ENCODE results near the gene SNN. TPM values are rescaled to one million over a fixed set of nuclear protein-coding genes. Genes with fewer than 3 reads are reported as not detected.

SNN gene
- total and polyA plus RNA-seq, 7 donors, result 5.1 to 15.3 (median 13.0) TPM

GRCh38 chr16:11699234-11699894 is 31.1 kb downstream of the SNN start:
- no peaks in the 10 kb centered on the region for H3K9me3 ChIP-seq
- no peaks in the 10 kb centered on the region for H3K27me3 ChIP-seq
- H3K27ac ChIP-seq, result no peak overlapping the region
- H3K4me1 ChIP-seq, result no peaks in the 10 kb centered on the region
- intact Hi-C loops (cut with DNase I), result no loop called here
- DNase-seq, result no peak
- H3K36me3 ChIP-seq, result peaks cover 13 to 66% (median 23%) of the 10 kb centered on the region in 4 donors
- no peak for TF ChIP-seq POLR2A (IDR thresholded peaks at IDR 0.05)
- TF ChIP-seq POLR2AphosphoS5 (IDR thresholded peaks at IDR 0.05), result no peak
- no peak for TF ChIP-seq EP300 (IDR thresholded peaks at IDR 0.05)
- TF ChIP-seq, protein P1, sequence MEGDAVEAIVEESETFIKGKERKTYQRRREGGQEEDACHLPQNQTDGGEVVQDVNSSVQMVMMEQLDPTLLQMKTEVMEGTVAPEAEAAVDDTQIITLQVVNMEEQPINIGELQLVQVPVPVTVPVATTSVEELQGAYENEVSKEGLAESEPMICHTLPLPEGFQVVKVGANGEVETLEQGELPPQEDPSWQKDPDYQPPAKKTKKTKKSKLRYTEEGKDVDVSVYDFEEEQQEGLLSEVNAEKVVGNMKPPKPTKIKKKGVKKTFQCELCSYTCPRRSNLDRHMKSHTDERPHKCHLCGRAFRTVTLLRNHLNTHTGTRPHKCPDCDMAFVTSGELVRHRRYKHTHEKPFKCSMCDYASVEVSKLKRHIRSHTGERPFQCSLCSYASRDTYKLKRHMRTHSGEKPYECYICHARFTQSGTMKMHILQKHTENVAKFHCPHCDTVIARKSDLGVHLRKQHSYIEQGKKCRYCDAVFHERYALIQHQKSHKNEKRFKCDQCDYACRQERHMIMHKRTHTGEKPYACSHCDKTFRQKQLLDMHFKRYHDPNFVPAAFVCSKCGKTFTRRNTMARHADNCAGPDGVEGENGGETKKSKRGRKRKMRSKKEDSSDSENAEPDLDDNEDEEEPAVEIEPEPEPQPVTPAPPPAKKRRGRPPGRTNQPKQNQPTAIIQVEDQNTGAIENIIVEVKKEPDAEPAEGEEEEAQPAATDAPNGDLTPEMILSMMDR (IDR thresholded peaks at IDR 0.05), result no peak
- no peak overlapping the region for H3K4me3 ChIP-seq
- 86 to 97% methylated on average over 10 of the region's 10 CpGs for WGBS, 2 donors

DNA sequence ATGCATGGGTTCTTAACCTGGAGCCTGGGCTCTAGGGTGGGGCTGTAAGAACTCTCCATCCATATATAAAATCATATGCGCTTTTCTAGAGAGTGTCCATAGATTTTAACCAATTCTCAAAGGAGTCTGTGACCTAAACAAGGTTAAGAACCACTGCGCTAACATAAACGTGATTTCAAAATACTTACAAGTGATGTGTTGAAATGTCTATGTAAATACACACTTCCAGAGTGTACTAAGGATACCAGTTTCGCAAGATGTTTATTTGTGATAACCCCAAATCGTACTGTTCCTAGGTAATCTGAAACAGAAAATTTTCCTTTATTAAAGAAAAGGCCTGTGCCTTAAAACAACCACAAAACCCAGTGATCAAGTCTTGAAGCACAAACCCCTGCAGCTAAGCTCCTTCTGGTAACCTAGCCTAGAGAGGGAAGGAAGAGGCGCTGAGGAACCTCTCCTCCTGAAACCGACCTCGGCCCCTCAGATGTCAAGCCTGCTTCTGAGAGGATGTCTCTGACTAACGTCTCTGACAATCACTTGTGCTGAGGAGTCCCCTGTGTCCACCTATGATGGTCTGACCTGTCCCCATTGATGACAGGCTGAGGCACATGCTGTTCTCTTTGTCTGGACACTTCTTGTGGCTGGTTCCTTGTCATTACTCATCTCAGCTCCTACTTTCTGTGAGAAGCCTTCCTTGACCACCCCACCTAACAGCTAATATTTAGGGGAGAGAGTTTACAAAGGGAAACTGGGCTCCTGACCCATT is 32.2 kb downstream of the SNN start:
- H3K36me3 ChIP-seq, result peaks cover 13 to 56% (median 19%) of the 10 kb centered on the region in 4 donors
- TF ChIP-seq EP300 (IDR thresholded peaks at IDR 0.05), result no peak
- TF ChIP-seq POLR2AphosphoS5 (IDR thresholded peaks at IDR 0.05), result no peak
- TF ChIP-seq POLR2A (IDR thresholded peaks at IDR 0.05), result no peak
- TF ChIP-seq, protein P1 (IDR thresholded peaks at IDR 0.05), result no peak
- intact Hi-C loops (cut with DNase I), result no loop called here

GRCh38 chr16:11705311-11706025 is 37.2 kb downstream of the SNN start:
- Histone ChIP-seq H3K36me3 (peaks cover 0 to 22% (median 0%) of the 10 kb centered on the region in 4 donors), H3K4me1 (peaks cover 0 to 12% (median 8%) of the 10 kb centered on the region in 4 donors), H3K4me3 (no peak overlapping the region), H3K27me3 (no peaks in the 10 kb centered on the region), H3K27ac (peak overlapping the region in 1 of 4 donors; percentile 0), H3K9me3 (no peaks in the 10 kb centered on the region)
- no peak for DNase-seq
- WGBS, 2 donors, result 83 to 92% methylated on average over 6 of the region's 6 CpGs
- intact Hi-C loops (cut with DNase I), result no loop called here
- TF ChIP-seq POLR2AphosphoS5 (IDR thresholded peaks at IDR 0.05) (no peak), EP300 (IDR thresholded peaks at IDR 0.05) (no peak)
- TF ChIP-seq, protein P1 (IDR thresholded peaks at IDR 0.05), result no peak

More for the DNA sequence above, 32.2 kb downstream of the SNN start:
- Histone ChIP-seq H3K27ac (no peak overlapping the region), H3K4me3 (no peak overlapping the region), H3K9me3 (no peaks in the 10 kb centered on the region), H3K4me1 (peaks cover 0 to 7% (median 5%) of the 10 kb centered on the region in 4 donors), H3K27me3 (no peaks in the 10 kb centered on the region)
- 73 to 74% methylated on average over 9 of the region's 9 CpGs for WGBS, 2 donors
- peak; percentile 40 for DNase-seq

DNA sequence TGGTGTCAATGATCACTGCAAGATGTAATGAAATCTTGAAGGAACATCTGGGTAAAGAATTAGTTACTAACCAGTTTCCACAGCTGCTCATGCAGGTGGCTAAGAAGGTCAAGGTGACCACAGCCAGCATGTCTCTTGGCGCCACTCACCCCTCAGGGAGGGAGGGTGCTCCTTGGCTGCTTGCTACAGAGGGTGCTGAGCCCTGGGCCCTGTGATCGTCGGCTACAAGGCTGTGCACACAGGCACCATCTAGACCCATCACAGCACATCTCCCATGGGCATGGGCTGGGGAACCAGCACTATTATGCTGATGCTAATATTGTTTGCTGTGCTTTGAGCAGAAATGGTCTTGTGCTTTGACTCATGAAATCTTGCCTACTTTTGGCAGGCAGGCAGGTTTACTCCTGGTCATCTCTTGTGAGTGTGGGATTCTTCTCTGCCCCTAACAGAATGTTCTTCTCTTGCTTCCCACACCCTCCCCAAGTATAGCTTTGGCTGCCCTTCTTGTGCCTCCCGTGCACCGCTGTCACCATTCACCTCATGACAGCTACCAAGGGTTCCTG is 38.0 kb downstream of the SNN start:
- intact Hi-C loops (cut with DNase I), result no loop called here
- 94 to 95% methylated on average over 5 of the region's 5 CpGs for WGBS, 2 donors
- no peak for DNase-seq
- Histone ChIP-seq H3K9me3 (no peaks in the 10 kb centered on the region), H3K4me3 (no peak overlapping the region), H3K27me3 (no peaks in the 10 kb centered on the region), H3K4me1 (peaks cover 0 to 12% (median 8%) of the 10 kb centered on the region in 4 donors), H3K36me3 (peaks cover 0 to 30% (median 0%) of the 10 kb centered on the region in 4 donors), H3K27ac (peak overlapping the region in 1 of 4 donors; percentile 0)
- TF ChIP-seq POLR2AphosphoS5 (IDR thresholded peaks at IDR 0.05) (no peak), EP300 (IDR thresholded peaks at IDR 0.05) (no peak), POLR2A (IDR thresholded peaks at IDR 0.05) (no peak)
- TF ChIP-seq, protein P1 (IDR thresholded peaks at IDR 0.05), result no peak

All from sigmoid colon (tissue), 7 donors.